Stimulated activated CD4-positive, alpha-beta T cell treated with anti-CD3 and anti-CD28 coated beads, Interleukin-4, amount 100 ng/mL, for 1 hour (primary cell): ENCODE results near the gene DRP2.
"Not testable (repeated sequence)": the region's sequence is repeated elsewhere in the genome, so short reads cannot be mapped to it uniquely, and the experiment has no call there.

Experiments
- DNase-seq: peaks from one replicate; pipeline ENCODE4 v3.0.0-alpha.2; 2020

DRP2 gene

DNA sequence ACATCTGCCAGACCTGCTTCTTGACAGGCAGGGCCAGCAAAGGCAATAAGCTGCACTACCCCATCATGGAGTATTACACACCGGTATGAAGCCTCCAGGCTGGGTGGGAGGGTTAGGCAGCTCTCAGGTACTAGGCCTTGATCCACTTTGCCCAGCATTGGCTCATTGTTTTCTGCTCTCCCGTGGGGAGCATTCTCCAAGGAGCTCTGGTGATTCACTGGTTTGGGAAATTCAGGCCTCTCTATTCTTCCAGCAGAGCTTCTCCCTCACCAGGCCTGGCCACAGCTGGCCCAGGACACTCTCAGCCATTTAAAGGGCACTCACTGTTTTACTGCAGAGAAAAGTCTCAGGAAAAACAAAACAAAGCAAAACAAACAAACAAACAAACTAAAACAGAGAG, 33.0 kb downstream of the DRP2 start:
- no peak for DNase-seq

DNA sequence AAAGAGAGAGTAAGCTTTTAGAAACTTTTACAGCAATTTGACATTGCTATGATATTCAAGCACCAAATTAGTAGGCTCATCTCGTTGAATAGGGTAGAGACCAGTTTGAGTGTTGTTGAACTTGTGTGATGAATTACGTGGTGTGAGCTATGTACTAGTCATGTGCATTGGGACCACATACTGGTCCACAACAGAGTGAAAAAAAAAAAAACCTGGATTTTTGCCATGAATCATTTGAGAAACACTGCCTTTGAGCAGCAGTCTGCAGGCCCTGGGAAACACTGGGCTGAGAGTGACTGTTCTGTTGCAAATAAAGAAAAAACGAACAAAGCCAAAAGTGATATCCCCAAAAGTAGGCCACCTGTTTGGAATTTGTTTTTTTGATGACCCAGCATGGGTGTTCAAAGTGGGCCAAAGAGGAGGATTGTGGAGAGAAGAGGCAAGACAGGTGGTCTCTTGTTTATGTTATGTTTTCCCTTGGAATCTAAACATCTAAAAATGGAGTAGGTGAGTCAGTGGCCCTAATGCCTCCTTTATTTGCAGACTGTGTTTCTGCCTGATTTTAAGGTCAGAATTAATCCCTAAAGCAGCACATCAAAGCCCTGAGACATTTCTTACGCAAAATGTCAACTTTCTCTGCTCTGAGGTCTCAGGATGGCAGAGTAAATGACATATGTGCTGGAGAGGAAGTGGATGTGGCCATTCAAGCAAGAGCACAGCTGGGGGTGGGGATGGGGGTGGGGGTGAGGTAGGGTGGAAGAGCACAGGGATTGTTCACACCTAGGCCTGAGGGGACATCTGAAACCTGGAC, 38.1 kb downstream of the DRP2 start:
- no peak for DNase-seq

- no peak for DNase-seq
These were observed 38.6 kb downstream of the DRP2 start for GRCh38 chrX:101258259-101258581.

DNA sequence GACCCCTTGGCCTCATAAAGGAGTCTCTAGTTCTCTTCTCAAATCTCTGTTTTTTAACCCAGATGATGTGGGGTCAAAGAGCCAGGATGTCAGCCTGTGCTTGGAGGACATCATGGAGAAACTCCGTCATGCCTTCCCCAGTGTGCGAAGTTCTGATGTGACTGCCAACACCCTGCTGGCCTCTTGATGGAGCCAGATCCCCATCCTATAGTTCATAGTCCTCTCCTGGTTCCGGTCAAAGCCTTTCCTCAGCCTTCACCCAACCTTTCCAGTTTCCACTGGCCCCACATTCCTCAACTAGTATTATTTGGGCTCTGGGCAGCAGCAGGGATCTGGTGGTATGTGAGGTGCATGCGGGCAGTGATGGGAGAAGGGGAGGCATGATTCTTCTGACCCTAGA, 40.8 kb downstream of the DRP2 start:
- DNase-seq, result no peak

GRCh38 chrX:101262590-101262989, 43.0 kb downstream of the DRP2 start:
- DNase-seq, result no peak

GRCh38 chrX:101263766-101264165, 44.2 kb downstream of the DRP2 start:
- DNase-seq, result no peak

DNA sequence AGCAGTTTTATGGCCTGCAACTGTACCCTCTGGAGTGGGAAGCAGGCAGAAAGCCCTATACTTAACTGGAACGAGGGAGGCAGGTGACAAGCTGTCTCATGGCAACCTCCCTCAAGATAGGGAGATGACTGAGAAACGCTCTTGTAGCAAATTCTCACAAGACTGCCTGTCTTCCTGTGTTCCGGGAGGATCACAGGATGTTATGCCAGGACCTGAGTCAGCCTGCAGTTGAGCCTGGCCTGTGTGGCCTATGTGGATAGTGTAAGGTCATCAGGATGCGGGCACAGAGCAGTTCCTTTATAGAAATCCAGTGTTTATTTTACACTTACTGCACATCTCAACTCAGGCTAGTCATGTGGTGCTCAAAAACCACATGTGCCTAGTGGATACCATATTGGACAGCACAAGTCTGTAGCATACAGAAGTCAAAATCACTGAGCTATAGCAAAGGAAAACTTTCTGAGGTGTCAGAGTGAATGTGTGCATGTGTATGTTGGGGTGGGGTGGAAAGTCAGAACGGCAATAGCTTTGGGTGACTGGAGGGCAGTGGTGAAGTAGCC, 46.4 kb downstream of the DRP2 start:
- no peak for DNase-seq

GRCh38 chrX:101274198-101274597, 54.6 kb downstream of the DRP2 start:
- no peak for DNase-seq

DNA sequence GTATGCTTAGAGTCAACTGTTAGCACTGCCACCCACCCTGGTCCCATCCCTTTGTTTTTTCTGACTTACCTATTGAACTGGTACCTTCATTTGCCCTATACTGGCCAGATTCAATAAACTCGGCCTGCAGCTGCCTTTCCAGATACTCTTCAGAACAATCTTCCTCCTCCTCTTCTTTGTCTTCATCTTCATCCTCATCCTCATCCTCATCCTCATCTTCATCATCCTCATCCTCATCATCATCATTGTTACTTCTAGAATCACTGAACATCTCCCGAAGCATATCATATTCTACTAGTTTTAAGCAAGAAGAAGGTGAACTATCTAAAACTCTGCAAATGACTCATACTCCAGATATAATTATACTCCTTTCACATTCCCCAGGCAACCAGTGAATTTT, 56.7 kb downstream of the DRP2 start:
- DNase-seq, result no peak

GRCh38 chrX:101287402-101287801, 67.8 kb downstream of the DRP2 start:
- DNase-seq, result no peak

GRCh38 chrX:101290957-101291603, 71.5 kb downstream of the DRP2 start, which contains the start of gene TAF7L:
TAF7L (minus strand) TSS chrX:101291334; CDS start chrX:101287543, 3,791 bp downstream.
- DNase-seq, result no peak

GRCh38 chrX:101295603-101296002, 76.0 kb downstream of the DRP2 start:
- not testable (repeated sequence) for DNase-seq

DNA sequence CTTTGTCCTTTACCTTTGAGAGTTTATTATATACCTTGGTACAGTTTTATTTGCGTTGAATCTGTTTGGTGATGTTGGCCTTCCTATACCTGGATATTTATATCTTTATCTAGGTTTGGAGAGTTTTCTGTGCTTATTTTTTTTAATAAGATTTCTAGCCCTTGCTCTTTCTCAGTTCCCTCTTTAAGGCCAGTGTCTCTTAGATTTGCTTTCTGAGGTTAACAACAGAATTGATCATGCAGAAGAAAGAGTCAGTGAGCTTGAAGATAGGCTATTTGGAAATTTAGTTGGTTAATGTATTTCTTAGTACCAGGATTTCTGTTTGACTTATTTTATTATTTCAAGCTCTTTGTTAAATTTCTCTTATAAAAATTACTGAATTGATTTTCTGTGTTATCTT, 84.2 kb downstream of the DRP2 start:
- DNase-seq, result no peak
